HepG2 (cell line): ENCODE results near the gene INSYN2B. TPM values are rescaled to one million over a fixed set of nuclear protein-coding genes. Genes with fewer than 3 reads are reported as not detected.

ENCODE experiments used
- ATAC-seq: fragments of 200-7000 bp; cut with Tn5 transposase; 3 replicates; pipeline ENCODE4 v1.9.1; 2020; ENCODE audit warnings: mild to moderate bottlenecking, moderate library complexity
- BruUV-seq: library from RNA; stranded (reverse); fragments of 400-500 nt; replicated peaks from 2 replicates; lab custom pipeline; 2021; lab: Mats Ljungman, UMichigan
- CTCF ChIA-PET: fragments of 300-600 bp; formaldehyde crosslinking; extraction: SDS; loops from one replicate; lab custom pipeline; 2021; ENCODE audit warnings: low total read pairs, inconsistent platforms, low intra/inter-chr PET ratio; lab: Yijun Ruan, JAX
- POLR2A ChIA-PET: fragments of 350-600 bp; sonication (Branson Sonifier 250); formaldehyde crosslinking; loops from one replicate; lab custom pipeline; 2020; ENCODE audit warnings: antibody characterized with exemption, inconsistent platforms; lab: Yijun Ruan, JAX
- DNase-seq: peaks from one replicate; pipeline ENCODE4 v3.0.0-alpha.2; 2015; ENCODE audit warnings: low spot score
- FAIRE-seq: peaks from 3 replicates; lab custom pipeline; 2011; peaks lifted over from hg19 to GRCh38; lab: Jason Lieb, UNC
- H2AFZ ChIP-seq: one replicate; pipeline ENCODE4 v1.6.1; 2011; ENCODE audit warnings: low read length, inconsistent platforms
- H3K27ac ChIP-seq: fragments of 300-600 bp; 3 replicates; pipeline ENCODE4 v1.8.0; 2011; ENCODE audit warnings: mixed run types, mild to moderate bottlenecking, mixed read lengths, low read length, inconsistent platforms; ENCODE audit not compliant: insufficient read depth; ENCODE audit errors: extremely low read length
- H3K27me3 ChIP-seq, 2 experiments: fragments of 200-600 bp in 1 of 2; 2 replicates in 1 of 2; 3 replicates in 1 of 2; pipeline versions ENCODE4 v1.6.0 to v1.8.0; 2011; ENCODE audit warnings: low read length in 2 of 2, mild to moderate bottlenecking in 2 of 2, moderate library complexity in 2 of 2, inconsistent platforms in 1 of 2; ENCODE audit not compliant: insufficient read depth in 2 of 2, control insufficient read depth in 1 of 2
- H3K36me3 ChIP-seq, 2 experiments: fragments of 200-600 bp in 1 of 2; replicated peaks in 1 of 2; 2 replicates in 1 of 2; 3 replicates in 1 of 2; pipeline versions ENCODE4 v1.5.1 to v1.8.0; 2011; ENCODE audit warnings: low read length in 2 of 2, inconsistent platforms in 1 of 2; ENCODE audit not compliant: insufficient read depth in 2 of 2, control insufficient read depth in 1 of 2
- H3K4me1 ChIP-seq: 2 replicates; pipeline ENCODE4 v1.5.1; 2012; ENCODE audit warnings: low read length, inconsistent platforms; ENCODE audit not compliant: insufficient read depth
- H3K4me2 ChIP-seq: 2 replicates; pipeline ENCODE4 v1.6.0; 2011; ENCODE audit warnings: low read depth, low read length, inconsistent platforms
- H3K4me3 ChIP-seq, 3 experiments: fragments of 200-600 bp in 1 of 3; sonication (generic), shearing (Covaris generic) in 1 of 3; replicated peaks in 1 of 3; 2 replicates each; pipeline ENCODE4 v1.5.1; 2011 to 2016; ENCODE audit warnings: low read length in 3 of 3, inconsistent platforms in 2 of 3, low read depth in 2 of 3, mild to moderate bottlenecking in 2 of 3, control low read depth in 1 of 3, mixed read lengths in 1 of 3; ENCODE audit not compliant: insufficient read depth in 1 of 3
- H3K79me2 ChIP-seq: one replicate; pipeline ENCODE4 v1.6.1; 2011; ENCODE audit warnings: low read length, inconsistent platforms; ENCODE audit not compliant: insufficient read depth
- H3K9ac ChIP-seq: 2 replicates; pipeline ENCODE4 v1.6.0; 2011; ENCODE audit warnings: mild to moderate bottlenecking, low read depth, low read length, inconsistent platforms; ENCODE audit not compliant: insufficient read depth
- H3K9me3 ChIP-seq: 2 replicates; pipeline ENCODE4 v1.5.1; 2012; ENCODE audit warnings: mild to moderate bottlenecking, low read length
- H4K20me1 ChIP-seq: 2 replicates; pipeline ENCODE4 v1.6.0; 2011; ENCODE audit warnings: inconsistent platforms, mild to moderate bottlenecking, low read length, moderate library complexity; ENCODE audit not compliant: insufficient read depth
- ATF7 ChIP-seq, 2 experiments: fragments of 450-650 bp in 1 of 2; sonication (generic) in 1 of 2; formaldehyde crosslinking in 1 of 2; IDR thresholded peaks; 2 replicates each; pipeline versions ENCODE4 v1.4.0 to v1.6.1; 2016 to 2020; ENCODE audit warnings: antibody characterized with exemption in 1 of 2, mild to moderate bottlenecking in 1 of 2, missing genetic modification reagents in 1 of 2
- CSRNP1 ChIP-seq: sonication (generic); formaldehyde crosslinking; IDR thresholded peaks from 2 replicates; pipeline ENCODE4 v1.8.1; 2023; ENCODE audit warnings: mild to moderate bottlenecking, missing genetic modification reagents
- EEA1 ChIP-seq: sonication (generic); formaldehyde crosslinking; IDR thresholded peaks from 2 replicates; pipeline ENCODE4 v1.5.1; 2020; ENCODE audit warnings: mild to moderate bottlenecking, missing genetic modification reagents, borderline replicate concordance
- KDM5B ChIP-seq: sonication (generic); formaldehyde crosslinking; IDR thresholded peaks from 2 replicates; pipeline ENCODE4 v1.4.0; 2020; ENCODE audit warnings: missing genetic modification reagents, mild to moderate bottlenecking, borderline replicate concordance
- NFE2 ChIP-seq: sonication (generic); formaldehyde crosslinking; IDR thresholded peaks from 2 replicates; pipeline ENCODE4 v1.4.0; 2020; ENCODE audit warnings: missing genetic modification reagents
- NFE2L1 ChIP-seq: sonication (generic); formaldehyde crosslinking; IDR thresholded peaks from 2 replicates; pipeline ENCODE4 v1.4.0; 2020; ENCODE audit warnings: missing genetic modification reagents, mild to moderate bottlenecking, borderline replicate concordance
- NFRKB ChIP-seq: fragments of 450-650 bp; IDR thresholded peaks from 2 replicates; pipeline ENCODE4 v1.6.1; 2017
- POGZ ChIP-seq: sonication (generic); formaldehyde crosslinking; IDR thresholded peaks from 2 replicates; pipeline ENCODE4 v1.4.0; 2020; ENCODE audit warnings: mild to moderate bottlenecking, missing genetic modification reagents
- SOX6 ChIP-seq, 2 experiments: fragments of 450-650 bp in 1 of 2; sonication (generic) in 1 of 2; formaldehyde crosslinking in 1 of 2; IDR thresholded peaks; 2 replicates each; pipeline versions ENCODE4 v1.4.0 to v1.6.1; 2017 to 2020; ENCODE audit warnings: antibody characterized with exemption in 1 of 2, mild to moderate bottlenecking in 1 of 2, missing genetic modification reagents in 1 of 2
- SP140L ChIP-seq: sonication (generic); formaldehyde crosslinking; IDR thresholded peaks from 2 replicates; pipeline ENCODE4 v1.4.0; 2020; ENCODE audit warnings: missing genetic modification reagents, borderline replicate concordance
- TRIM22 ChIP-seq: fragments of 450-650 bp; IDR thresholded peaks from 2 replicates; pipeline ENCODE4 v1.6.1; 2017
- ZNF12 ChIP-seq: sonication (generic); formaldehyde crosslinking; IDR thresholded peaks from 2 replicates; pipeline ENCODE4 v1.5.0; 2020; ENCODE audit warnings: missing genetic modification reagents
- ZNF142 ChIP-seq: sonication (generic); formaldehyde crosslinking; IDR thresholded peaks from 2 replicates; pipeline ENCODE4 v1.4.0; 2020; ENCODE audit warnings: missing genetic modification reagents
- ZNF260 ChIP-seq: sonication (generic); formaldehyde crosslinking; IDR thresholded peaks from 2 replicates; pipeline ENCODE4 v1.4.0; 2020; ENCODE audit warnings: missing genetic modification reagents, low read depth, mild to moderate bottlenecking, borderline replicate concordance
- ZNF878 ChIP-seq: sonication (generic); formaldehyde crosslinking; IDR thresholded peaks from 2 replicates; pipeline ENCODE4 v1.8.1; 2023; ENCODE audit warnings: mild to moderate bottlenecking, missing genetic modification reagents, moderate library complexity
- WGBS: methylation state at CpG from one replicate; pipeline ENCODE4 v1.1.6; 2017; ENCODE audit warnings: low lambda C conversion rate; 5-methylcytosine and 5-hydroxymethylcytosine counted together
- in situ Hi-C: cut with HindIII; loops from 2 replicates; pipeline ENCODE4 v1.10.0; 2017; ENCODE audit warnings: low pct_unique_long_range_greater_than_20kb; ENCODE audit not compliant: extremely low pct_ligation_motif_present
- intact Hi-C: fragments of 100-400 bp; cut with micrococcal nuclease; formaldehyde crosslinking; loops from one replicate; pipeline ENCODE4 v1.10.0; 2022; ENCODE audit not compliant: unreplicated experiment
- polyA plus RNA-seq, 8 experiments: library from polyadenylated mRNA; depleted of rRNA in 3 of 8; stranded (reverse) in 7 of 8; unstranded in 1 of 8; fragments of >200 nt; fragmentation: Illumina TruSeq in 4 of 8; extraction: Trizol in 4 of 8; gene quantifications; 2 replicates each; pipeline versions ENCODE4 v1.2.1 to v1.2.3, GENCODE V29; 2011 to 2016; ENCODE audit warnings: low read depth in 4 of 8, missing spikeins in 1 of 8, mixed read lengths in 1 of 8; ENCODE audit not compliant: insufficient read depth in 1 of 8
- total RNA-seq, 5 experiments: library from RNA; depleted of rRNA; stranded (reverse); fragments of >200 nt; fragmentation: Illumina TruSeq; extraction: Trizol; gene quantifications; 2 replicates each; pipeline ENCODE4 v1.2.3, GENCODE V29; 2016; ENCODE audit warnings: low read depth in 1 of 5

The INSYN2B gene
- total and polyA plus RNA-seq, 2 of the 13 experiments (the other 11 are each of a cell fraction or from before 2014, with no cell fraction given), result not detected

- ATAC-seq (no peak), DNase-seq (no peak), FAIRE-seq (no peak)
- no peaks in the 10 kb centered on the region for H3K36me3 ChIP-seq
- 0% methylated on average over 5 of the region's 6 CpGs for whole genome bisulfite sequencing
- H3K4me2 ChIP-seq, result no peak overlapping the region
- no TSS peak for BruUV-seq
- H4K20me1 ChIP-seq, result no peaks in the 10 kb centered on the region
- no peaks in the 10 kb centered on the region for H3K79me2 ChIP-seq
- H3K4me3 ChIP-seq, result no peak overlapping the region
- H3K27ac ChIP-seq, result no peak overlapping the region
- H3K9ac ChIP-seq, result no peak overlapping the region
- no peak overlapping the region for H2AFZ ChIP-seq
- intact Hi-C loops (no loop called here), in situ Hi-C loops (no loop called here)
- H3K4me1 ChIP-seq, result no peaks in the 10 kb centered on the region
- POLR2A ChIA-PET, result no interaction called here
- TF ChIP-seq NFRKB (no peak), NFE2 (CRISPR knock-in tag) (no peak), SOX6 (IDR thresholded peaks at IDR 0.05) (no peak), SOX6 (CRISPR knock-in tag; IDR thresholded peaks at IDR 0.05) (no peak), NFE2L1 (CRISPR knock-in tag) (no peak), POGZ (CRISPR knock-in tag) (no peak), SP140L (no peak), ZNF142 (CRISPR knock-in tag) (no peak), CSRNP1 (CRISPR knock-in tag) (no peak), ZNF260 (CRISPR knock-in tag) (no peak), KDM5B (CRISPR knock-in tag) (no peak), ATF7 (IDR thresholded peaks at IDR 0.05) (no peak), ATF7 (CRISPR knock-in tag; IDR thresholded peaks at IDR 0.05) (no peak), EEA1 (CRISPR knock-in tag) (no peak), ZNF878 (CRISPR knock-in tag) (no peak), TRIM22 (no peak), ZNF12 (CRISPR knock-in tag) (no peak)
- CTCF ChIA-PET, result no interaction called here
- H3K9me3 ChIP-seq, result no peaks in the 10 kb centered on the region
- no peaks in the 10 kb centered on the region; a peak in 2 of 5 replicates for H3K27me3 ChIP-seq
These were observed 25.7 kb upstream of the INSYN2B start for GRCh38 chr5:170006021-170006420.
